Hematopoietic multipotent progenitor cell treated with erythropoietin and hydrocortisone succinate and interleukin-3 and kit ligand, for 15 days (in vitro differentiated cells): Measurements from ENCODE around the gene PASK.

Experiments
- DNase-seq: peaks from one replicate; pipeline ENCODE4 v3.0.0-alpha.2; 2015; ENCODE audit warnings: low spot score

PASK gene

GRCh38 chr2:241146286-241146685 is 3.0 kb downstream of the PASK start:
- DNase-seq: no peak

- no peak for DNase-seq
Measured at GRCh38 chr2:241142593-241142992, 6.7 kb downstream of the PASK start.

GRCh38 chr2:241142063-241142462 is 7.2 kb downstream of the PASK start:
- DNase-seq: no peak

DNA sequence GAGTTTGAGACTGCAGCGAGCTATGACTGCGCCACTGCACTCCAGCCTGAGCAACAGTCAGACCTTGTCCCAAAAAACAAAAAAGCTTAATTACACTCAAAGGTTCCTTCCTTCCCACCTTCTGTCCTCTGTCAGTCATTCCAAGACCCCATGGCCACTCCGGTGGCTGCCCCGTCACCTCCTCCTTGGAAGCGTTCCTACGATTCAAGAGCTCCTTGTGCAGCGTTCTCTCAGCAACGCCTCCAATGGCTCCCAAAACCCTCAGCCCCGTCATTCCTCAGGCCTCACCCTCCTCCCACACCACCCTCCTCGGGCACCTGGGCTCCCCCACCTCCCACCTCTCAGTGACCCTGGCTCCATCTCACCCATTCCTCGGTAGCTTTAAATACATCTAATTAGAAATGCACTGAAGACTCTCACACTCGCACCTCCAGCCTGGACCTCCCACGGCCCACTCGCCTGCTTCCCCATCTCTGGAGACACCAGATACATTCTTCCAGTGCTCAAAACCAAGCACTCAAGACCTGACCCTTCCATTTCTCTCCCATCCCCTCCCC is 8.0 kb downstream of the PASK start:
- no peak for DNase-seq

DNA sequence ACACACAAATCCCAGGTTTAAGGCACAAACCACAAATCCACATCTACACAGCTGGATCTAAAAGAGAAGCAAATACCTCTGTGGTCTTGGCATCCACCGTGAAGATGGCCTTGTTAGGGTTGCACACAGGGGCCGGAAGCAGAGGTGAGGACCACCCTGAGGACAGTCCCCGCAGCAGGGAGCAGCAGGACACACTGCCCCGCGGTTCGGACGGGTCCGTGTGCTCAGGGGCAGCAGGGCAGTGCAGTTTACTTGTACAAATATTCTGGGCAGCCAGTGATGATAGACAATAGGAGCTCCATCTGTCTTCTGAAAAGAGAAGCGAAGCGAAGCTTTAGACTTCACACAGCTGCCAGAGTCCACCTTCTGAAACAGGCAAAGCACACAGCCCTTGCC is 8.8 kb downstream of the PASK start:
- DNase-seq: no peak

- DNase-seq: no peak
Measured at GRCh38 chr2:241139531-241140444, 9.5 kb downstream of the PASK start.

GRCh38 chr2:241138471-241138870 is 10.8 kb downstream of the PASK start:
- no peak for DNase-seq

GRCh38 chr2:241137276-241138190 is 11.7 kb downstream of the PASK start:
- DNase-seq: no peak

DNA sequence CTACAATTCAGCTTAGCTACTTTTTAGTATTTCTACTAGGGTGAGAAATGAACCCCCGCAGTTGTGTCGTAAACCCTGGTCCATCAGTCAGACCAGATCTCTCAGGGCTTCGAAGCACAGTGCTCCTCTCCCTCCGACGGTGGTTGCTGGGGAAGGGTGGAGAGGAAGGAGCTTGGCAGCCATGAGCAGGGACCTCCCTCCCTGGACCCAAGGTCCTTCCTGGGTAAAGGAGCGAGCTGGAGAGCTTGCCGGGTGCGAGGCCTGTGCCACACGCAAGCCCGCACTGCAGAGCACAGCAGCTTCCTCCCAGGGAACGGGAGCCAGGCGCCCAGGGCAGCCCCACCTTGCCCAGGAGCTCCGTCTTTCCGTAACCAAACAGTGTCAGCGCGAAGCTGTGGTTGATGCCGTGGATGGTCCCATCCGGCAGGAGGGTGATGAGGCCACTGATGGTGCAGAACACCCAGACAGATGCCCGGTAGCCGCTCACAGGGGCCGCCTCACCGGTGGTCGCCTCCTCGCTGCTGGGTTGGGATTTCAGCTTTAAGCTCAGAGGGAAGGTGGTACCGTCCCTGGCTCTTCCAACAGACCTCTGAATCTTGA is 12.5 kb downstream of the PASK start:
- no peak for DNase-seq

DNA sequence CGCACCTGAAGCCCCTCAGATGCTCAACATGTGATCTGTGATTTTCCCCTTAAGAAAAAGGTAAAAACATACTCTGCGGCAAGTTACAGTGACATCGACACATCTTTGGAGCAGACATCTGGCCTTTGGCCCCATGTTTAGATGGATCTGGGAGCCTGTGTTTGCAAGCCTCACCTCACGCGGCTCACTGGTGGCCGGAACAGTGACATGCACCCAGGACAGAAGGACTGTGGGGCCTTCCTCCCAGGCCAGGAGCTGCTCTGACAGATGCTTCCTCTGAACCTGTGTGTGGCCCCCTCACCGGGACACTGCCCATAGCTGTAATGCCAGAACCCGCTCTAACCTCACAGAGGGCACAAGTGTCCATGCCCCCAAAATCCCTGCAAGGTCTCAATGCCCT is 13.1 kb downstream of the PASK start:
- no peak for DNase-seq

- DNase-seq: no peak
Measured at GRCh38 chr2:241135737-241136136, 13.5 kb downstream of the PASK start.

DNA sequence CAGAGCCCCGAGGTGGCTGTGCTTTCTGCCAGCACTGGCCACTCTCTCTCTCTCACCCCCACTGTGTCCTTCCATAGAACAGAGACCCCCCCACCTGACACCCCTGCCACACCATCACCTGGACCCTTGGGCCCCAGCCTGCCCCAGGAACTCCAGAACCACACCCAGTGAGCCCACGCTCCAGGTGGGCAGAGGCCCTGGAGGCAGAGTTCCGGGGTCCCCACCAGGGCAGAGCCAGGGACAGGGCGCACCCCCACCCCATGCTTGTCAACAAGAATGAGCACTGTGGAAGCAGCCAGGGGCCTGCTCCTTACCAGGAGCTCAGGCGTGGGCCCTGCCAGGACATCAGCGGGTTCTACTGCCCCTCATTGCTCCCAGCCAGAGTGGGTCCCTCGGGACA is 14.6 kb downstream of the PASK start:
- DNase-seq: no peak

DNA sequence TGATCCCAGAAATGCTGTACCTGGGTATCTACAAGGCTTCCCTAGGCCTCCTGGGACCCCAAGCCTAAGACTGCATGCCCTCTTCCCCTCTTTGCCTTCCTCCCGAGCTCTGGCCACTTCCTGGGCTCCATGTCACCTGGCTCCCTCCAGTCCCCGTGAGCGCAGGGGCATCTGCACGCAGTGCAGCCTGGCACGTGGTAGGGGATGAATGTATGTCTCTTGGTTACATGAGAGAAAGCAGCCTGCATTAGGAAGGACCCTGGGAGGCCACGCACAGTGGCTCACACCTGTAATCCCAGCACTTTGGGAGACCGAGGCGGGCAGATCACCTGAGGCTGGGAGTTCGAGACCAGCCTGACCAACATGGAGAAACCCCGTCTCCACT is 15.8 kb downstream of the PASK start:
- no peak for DNase-seq

DNA sequence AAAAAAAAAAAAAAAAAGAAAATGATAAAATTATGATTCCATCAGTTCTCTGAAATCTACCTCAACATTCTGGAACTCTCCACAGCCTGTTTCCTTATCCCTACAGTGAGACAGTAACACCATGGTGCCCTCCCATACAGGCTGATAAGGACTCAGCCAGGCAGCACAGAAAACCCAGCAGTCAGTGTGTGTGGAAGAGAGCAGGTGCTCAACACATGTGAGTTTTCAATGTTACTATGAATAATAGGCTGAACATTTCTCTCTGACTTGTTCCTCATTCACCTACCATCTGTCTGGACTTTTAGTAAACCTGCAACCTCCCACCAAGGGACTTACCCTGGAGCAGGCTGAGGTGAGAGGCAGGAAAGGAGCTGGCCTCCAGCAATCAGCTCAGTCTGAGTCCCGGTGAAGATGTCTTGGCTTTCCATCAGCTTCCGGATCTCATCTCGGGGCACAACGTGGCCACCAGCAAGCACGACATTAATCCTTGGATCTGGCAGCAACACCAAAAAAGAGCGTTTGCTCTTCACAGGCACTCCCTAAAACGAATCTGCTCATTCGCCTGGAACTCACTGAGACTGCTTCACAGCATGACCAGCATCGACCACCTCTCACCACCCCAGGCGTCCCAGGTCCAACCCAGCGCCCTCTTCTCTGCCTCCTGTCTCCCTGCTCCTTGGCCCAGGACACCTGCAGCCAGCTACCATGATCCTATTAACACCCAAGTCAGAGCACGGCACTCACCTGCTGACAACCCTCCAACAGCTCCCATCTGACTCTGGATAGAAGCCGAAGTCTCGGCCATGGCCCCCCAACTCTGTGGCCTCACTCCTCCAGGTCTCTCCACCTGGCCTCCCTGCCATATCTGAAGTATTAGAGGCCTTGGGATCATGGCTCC is 16.5 kb downstream of the PASK start:
- no peak for DNase-seq

GRCh38 chr2:241131531-241131930 is 17.7 kb downstream of the PASK start:
- no peak for DNase-seq

DNA sequence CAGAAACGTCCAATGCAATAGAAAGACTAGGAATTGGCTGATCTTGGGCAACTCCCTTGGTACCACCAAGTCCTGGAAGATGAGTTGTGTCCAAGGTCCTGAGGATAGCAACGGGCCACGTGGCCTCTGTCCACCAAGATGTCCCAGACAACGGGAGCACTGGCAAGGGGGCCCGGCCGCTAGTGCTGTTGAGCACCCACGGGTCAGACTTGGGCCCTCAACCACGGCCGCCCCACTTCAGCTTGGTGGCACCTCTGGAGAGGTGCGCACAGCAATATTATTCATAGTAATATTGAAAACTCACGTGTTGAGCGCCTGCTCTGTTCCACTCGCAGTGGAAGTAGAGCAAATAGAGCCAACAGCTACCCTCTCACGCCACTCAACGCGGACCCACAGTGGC is 19.0 kb downstream of the PASK start:
- DNase-seq: no peak

DNA sequence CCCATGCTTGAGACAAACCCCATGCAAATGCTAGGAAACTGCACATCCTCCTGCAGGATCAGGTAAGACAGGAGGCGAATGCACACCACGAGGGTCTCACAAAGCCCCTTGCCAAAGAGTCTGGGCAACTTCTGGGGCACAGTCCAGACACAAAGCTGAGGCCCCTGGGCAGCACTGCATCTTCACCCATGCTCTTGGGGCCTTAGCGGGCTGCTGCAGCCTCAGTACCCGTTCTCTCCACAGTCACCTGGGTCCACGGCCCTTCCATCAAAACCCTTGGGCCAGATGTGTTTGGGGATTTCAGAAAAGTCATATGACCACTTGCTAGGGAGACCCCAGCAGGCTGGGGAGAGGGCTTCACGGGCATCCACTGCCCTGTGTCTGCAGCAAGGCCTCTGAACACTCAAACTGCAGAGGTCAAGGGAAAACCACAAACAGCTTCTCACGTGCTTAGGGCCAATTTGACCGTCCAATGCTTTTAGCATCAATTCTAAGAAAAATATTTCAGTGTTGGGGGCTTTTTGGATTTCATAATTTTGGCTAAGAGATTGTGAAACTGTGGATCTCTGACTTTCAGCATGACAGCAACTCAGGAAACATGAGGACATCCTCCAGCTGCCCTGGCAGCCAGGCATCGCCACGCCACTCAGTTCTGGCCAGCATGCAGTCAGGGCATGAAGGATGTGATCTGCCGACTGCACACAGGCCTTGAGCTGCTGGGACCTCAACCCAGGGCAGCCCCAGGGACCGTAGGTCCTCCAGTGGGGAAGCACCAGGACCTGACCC is 20.0 kb downstream of the PASK start:
- no peak for DNase-seq

GRCh38 chr2:241128266-241128665 is 21.0 kb downstream of the PASK start:
- no peak for DNase-seq

DNA sequence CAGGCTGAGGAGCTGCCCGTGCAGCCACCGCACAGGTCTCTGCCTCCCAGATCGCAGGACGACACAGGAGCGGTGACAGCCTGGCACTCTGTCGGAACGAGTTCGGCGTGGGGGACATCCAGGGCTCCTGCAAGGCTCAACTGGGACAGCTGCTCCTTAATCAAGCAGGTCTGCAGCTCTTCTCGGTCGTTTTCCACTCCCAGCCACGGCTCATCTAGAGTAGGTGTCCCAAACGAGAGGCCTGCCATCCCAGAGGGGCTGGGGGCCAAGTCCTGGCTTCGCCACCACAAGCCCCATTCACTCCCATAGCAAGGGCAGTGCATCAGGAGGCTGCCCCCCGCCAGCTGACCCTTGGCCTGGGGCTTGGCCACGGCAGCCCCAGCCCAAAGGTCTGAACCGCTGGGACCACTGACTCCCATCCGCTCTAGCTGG is 22.5 kb downstream of the PASK start:
- no peak for DNase-seq

- no peak for DNase-seq
Measured at GRCh38 chr2:241126201-241126611, 23.1 kb downstream of the PASK start.
